ENCODE data around the gene RASEF.
"Not testable (repeated sequence)": the region's sequence is repeated elsewhere in the genome, so short reads cannot be mapped to it uniquely, and the experiment has no call there.

Gene RASEF

GRCh38 chr9:82961504-82962125, 101.3 kb downstream of the RASEF start:
- peak; percentile 48 for DNase-seq

- no peak for DNase-seq
Measured at GRCh38 chr9:82957529-82958379, 105.2 kb downstream of the RASEF start.

GRCh38 chr9:82949203-82949602, 113.7 kb downstream of the RASEF start:
- no peak for DNase-seq

- no peak for DNase-seq
Measured at GRCh38 chr9:82940376-82940775, 122.6 kb downstream of the RASEF start.

GRCh38 chr9:82939451-82939850, 123.5 kb downstream of the RASEF start:
- DNase-seq = no peak

- no peak for DNase-seq
Measured at GRCh38 chr9:82938426-82939218, 124.3 kb downstream of the RASEF start.

- not testable (repeated sequence) for DNase-seq
Measured at GRCh38 chr9:82936561-82936960, 126.4 kb downstream of the RASEF start.

GRCh38 chr9:82934949-82935348, 128.0 kb downstream of the RASEF start:
- DNase-seq = no peak

- DNase-seq = not testable (repeated sequence)
Measured at GRCh38 chr9:82934025-82934424, 128.9 kb downstream of the RASEF start.

GRCh38 chr9:82930116-82930515, 132.8 kb downstream of the RASEF start:
- DNase-seq = no peak

Data from stimulated activated CD4-positive, alpha-beta T cell treated with anti-CD3 and anti-CD28 coated beads, Interleukin-1b, Interleukin-23, amount 100 ng/mL, for 48 hours (primary cell).